A204.1 (cell line): Measurements from ENCODE around the gene PSMB4.
"Not testable (repeated sequence)": the region's sequence is repeated elsewhere in the genome, so short reads cannot be mapped to it uniquely, and the experiment has no call there.

Experiments
- FAIRE-seq: peaks from 2 replicates; lab custom pipeline; 2012; peaks lifted over from hg19 to GRCh38; lab: Jason Lieb, UNC

PSMB4 gene

GRCh38 chr1:151399324-151400171, at the start of gene PSMB4:
Gene PSMB4, plus strand, starts transcription at chr1:151399573. Its CDS starts 15 bp downstream, at chr1:151399588.
- FAIRE-seq: peak; percentile 89

DNA sequence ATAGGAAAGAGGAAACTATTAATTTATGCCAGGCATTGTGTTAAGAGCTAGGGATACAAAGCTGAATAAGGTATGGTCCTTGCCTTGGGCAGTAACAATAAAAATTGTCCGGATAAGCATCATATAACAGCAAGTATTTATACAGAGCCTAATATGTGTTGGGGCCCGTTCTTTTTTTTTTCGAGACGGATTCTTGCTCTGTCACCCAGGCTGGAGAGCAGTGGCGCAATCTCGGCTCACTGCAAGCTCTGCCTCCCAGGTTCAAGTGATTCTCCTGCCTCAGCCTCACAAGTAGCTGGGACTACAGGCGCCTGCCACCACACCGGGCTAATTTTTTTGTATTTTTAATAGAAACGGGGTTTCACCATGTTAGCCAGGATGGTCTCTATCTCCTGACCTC, 49.0 kb upstream of the PSMB4 start:
- FAIRE-seq: not testable (repeated sequence)

DNA sequence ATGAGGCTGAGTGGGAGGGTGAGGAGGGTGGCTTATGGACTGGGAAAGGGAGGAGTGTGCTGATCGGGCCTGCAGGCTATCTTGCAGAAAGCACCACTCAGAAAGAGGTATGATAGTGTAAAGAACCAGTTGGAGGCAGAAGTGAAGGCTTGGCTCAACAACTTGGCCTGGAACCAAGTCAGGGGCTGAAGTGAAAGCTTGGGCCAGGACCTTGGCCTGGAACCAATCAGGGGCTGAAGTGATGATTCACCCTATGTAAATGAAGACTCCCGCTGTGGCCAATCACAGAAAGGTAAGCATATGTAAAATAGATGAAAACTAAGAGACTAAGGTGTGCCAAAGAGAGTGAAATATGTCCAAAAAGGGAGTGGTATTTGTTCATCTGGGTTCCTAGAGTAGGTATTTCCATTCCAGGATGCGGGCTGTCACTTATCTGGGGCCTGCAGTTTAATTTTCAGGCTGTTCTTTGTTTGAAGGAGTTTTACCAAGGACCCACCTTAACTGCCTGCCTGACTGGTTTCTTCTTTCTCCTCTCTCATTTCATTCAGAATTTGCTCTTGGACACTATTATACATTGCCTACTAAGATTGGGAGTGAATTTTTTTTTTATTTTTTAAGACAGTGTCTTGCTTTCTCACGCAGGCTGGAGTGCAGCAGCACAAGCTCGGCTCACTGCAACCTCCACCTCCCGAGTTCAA, 47.2 kb upstream of the PSMB4 start:
- FAIRE-seq: no peak

DNA sequence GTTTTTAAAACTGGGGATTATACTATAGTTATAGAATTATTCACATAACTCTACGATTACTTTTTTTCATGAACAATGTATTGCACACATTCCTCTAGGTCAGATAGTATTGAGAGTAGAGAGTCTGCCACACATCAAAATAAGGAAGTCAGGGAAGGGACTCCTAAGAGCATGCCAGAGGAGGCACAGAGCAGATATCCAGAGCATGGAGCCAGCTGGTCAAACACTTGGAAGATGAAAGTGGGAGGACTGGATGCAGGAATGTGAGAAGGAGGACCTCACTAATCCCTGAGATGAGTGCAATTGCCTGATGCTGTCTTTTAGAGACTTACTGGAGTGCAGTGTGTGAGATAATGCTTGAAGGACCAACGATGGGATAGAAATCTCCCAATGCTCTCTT, 42.7 kb upstream of the PSMB4 start:
- no peak for FAIRE-seq

DNA sequence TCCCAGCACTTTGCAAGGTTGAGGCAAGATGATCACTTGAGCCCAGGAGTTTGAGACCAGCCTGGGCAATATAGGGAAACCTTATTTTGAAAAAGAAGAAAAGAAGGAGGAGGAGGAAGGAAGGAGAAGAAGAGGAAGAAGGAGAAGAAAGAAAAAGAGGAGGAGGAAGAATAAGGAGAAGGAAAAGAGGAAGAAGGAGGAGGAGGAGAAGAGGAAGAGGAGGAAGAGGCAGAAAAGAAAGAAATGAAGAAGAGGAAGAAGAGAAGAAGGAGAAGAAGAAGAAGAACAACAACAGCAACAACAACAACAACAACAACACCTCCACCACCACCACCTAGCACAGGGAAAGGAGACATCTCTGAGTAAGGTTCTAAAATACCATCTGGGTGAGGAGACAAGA, 37.5 kb upstream of the PSMB4 start:
- FAIRE-seq: no peak

- FAIRE-seq: no peak
These were observed 36.8 kb upstream of the PSMB4 start for GRCh38 chr1:151362308-151363155.

- FAIRE-seq: no peak
These were observed 34.4 kb upstream of the PSMB4 start for GRCh38 chr1:151364996-151365395.

- no peak for FAIRE-seq
These were observed 31.5 kb upstream of the PSMB4 start for GRCh38 chr1:151367658-151368392.

GRCh38 chr1:151368393-151369301, 30.7 kb upstream of the PSMB4 start:
- FAIRE-seq: no peak

DNA sequence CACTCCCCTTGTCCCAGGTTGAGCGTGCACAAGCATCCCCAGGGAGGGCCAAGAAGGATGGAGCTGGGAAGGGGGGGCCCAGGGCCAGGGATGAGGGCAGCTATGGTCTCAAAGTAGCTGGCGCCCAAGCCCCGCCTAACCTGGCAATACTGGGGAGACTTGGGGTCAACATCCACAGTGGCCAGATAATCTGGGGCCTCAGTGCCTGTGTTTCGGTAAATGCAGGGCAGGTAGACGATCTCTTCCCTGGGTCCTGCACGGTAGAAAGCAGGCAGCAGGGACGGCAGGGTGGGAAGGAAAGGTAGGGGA, 30.1 kb upstream of the PSMB4 start:
- no peak for FAIRE-seq

DNA sequence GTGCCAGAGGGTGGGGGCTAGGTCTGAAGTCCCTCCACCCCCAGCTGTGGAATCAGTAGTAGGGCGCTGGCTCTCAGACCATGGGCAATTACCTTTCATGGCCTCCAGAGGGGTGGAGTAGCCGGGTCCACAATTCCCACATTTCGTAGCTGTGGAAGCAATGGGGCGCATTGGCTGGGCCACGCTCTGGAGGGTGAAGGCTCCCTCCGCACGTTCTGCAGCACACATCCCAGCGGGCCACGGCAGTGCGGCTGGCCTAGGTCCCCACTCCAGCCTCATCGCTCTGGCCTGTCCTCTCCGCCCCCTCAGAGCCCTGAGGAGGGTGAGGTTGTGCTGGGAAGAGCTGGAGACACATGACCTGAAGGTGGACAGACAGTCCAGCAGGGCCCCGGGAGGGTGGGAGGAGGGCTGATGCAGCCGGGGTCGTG, 29.7 kb upstream of the PSMB4 start:
- FAIRE-seq: no peak

DNA sequence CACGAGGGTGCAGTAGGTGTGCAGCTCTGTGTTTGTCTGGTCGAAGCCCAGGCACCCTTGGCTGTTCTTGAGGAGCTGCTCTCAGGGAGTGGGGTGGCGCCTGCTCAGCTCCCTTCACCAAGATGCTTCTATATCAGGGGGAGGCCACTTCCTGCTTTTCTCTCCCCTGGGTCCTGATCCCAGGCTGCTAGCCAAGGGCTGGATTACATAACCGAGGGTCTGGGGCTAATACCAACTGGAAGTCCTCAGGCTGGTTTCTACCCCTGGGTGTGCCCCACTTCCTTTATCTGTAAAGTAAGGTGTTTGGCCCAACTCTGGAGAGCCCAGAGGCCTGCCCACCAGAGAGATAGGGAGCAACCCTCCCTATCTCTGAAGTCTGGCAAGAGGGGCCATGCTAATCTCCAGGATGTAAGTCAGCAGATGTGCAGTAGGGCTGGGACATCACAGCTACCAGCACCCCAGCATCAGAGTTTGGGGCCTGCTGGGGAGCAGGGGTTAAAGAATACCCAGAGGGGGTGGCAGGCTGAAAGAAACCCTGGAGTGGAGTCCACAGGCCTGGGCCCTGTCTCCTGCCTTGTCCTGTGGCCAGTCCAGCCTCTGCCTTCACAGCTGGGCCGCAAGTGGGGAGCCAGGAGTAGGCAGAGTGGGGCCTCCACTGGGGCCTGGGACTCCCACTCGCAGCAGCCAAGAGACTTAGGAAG, 29.0 kb upstream of the PSMB4 start:
- no peak for FAIRE-seq

- FAIRE-seq: no peak
These were observed 27.9 kb upstream of the PSMB4 start for GRCh38 chr1:151371370-151372057.

- no peak for FAIRE-seq
These were observed 27.1 kb upstream of the PSMB4 start, which contains the start of gene SELENBP1 for GRCh38 chr1:151372058-151372934. Gene SELENBP1, minus strand, starts transcription at chr1:151372705. Its CDS starts 64 bp downstream, at chr1:151372641.

GRCh38 chr1:151373196-151373595, 26.2 kb upstream of the PSMB4 start:
- no peak for FAIRE-seq

GRCh38 chr1:151377150-151377884, 22.1 kb upstream of the PSMB4 start:
- FAIRE-seq: no peak

GRCh38 chr1:151384584-151384983, 14.8 kb upstream of the PSMB4 start:
- FAIRE-seq: no peak

DNA sequence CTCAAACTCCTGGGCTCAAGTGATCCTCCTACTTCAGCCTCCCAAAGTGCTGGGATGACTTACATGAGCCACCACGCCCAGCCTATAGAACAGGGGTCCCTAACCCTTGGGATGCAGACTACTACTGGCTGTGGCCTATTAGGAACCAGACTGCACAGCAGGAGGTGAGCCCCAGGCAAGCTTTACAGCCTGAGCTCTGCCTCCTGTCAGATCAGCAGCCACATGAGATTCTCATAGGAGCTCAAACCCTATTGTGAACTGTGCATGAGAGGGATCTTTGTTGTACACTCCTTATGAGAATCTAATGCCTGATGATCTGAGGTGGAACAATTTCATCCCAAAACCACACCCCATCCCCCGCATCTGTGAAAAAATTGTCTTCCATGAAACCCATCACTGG, 13.4 kb upstream of the PSMB4 start:
- FAIRE-seq: no peak
